ENCODE measurements around the gene HDGFL3.

HDGFL3 gene

DNA sequence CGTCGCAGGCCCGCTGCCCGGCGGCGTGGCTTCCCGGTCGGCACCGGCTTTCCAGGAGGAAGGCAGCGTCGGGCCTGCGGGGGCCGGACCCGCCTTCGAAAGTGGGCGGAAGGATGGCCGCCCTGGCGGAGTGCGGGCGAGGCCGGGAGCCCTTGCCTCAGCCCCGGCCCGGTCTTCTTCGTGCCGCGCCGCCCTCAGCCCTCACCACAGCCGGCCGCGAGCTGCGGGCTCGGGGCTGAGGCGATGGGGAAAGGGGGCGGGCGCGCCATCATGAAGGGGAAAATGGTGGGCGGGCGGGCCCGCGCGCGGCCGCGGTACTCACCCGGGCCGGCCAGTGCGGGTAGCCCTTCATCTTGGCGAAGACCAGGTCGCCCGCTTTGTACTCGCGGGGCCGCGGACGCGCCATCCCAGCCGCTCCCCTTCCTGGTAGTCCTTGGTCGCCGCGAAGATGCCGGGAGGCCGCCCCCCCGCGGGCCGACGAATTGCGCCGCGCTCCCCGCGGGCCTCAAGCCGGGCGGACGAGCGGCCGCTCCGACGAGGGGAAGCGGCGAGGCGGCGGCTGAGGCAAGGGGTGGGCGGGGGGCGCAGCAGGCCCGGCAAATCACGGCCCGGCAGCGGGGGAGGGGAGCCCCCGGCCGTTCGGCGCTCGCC is 489 bp downstream of the HDGFL3 start:
- TF ChIP-seq EZH2phosphoT487 (IDR thresholded peaks at IDR 0.05; ENCODE audit: borderline replicate concordance, low read length): no peak
- Histone ChIP-seq H4K20me1 (ENCODE audit: control insufficient read depth, insufficient read depth, low read depth, low read length) (no peaks in the 10 kb centered on the region), H3K36me3 (ENCODE audit: control insufficient read depth, low read length) (no peaks in the 10 kb centered on the region), H3K4me2 (ENCODE audit: low read length) (no peak overlapping the region), H3F3A (ENCODE audit: control insufficient read depth, insufficient read depth) (no peaks in the 10 kb centered on the region), H3K4me3 (ENCODE audit: low read length) (no peak overlapping the region), H3K4me1 (ENCODE audit: control insufficient read depth, low read length) (no peaks in the 10 kb centered on the region), H3K27me3 (ENCODE audit: control insufficient read depth, low read length) (peaks cover 10% of the 10 kb centered on the region; the same call in 1 of the 2 replicates), H3K9me2 (replicated peaks; ENCODE audit: control insufficient read depth, low read length) (no peaks in the 10 kb centered on the region), H3K9me3 (ENCODE audit: control insufficient read depth, insufficient read depth, low read length) (no peaks in the 10 kb centered on the region; the same call in 1 of the 2 replicates), H3K79me2 (ENCODE audit: control insufficient read depth, low read length) (no peaks in the 10 kb centered on the region), H3K27ac (ENCODE audit: low read depth, low read length) (no peak overlapping the region)

DNA sequence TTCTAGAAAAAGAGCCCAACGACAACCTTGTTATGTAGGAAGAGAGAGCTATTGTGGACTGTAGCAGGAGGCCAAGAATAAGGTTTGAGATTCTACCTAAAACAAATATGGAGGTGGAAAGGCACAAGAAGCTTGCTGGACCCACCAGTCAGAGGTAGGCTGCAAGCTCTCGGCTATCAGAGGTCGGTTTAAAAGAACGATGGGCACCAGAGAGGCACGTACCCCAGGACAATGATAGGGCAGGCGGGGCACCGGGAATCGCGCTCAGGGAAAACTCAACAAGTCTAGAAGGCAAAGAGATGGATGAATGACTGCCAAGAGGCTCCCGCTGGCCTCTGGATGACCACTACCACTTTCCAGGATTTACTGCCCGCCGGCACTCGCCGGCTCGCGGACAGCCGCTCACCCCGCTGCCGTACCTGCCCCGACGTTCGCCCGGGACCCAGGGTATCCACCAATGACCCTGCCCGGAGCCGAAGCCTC is 1.1 kb downstream of the HDGFL3 start:
- H3K4me1 ChIP-seq (ENCODE audit: control insufficient read depth, low read length): no peaks in the 10 kb centered on the region
- H3K9me2 ChIP-seq (replicated peaks; ENCODE audit: control insufficient read depth, low read length): no peaks in the 10 kb centered on the region
- H3K27me3 ChIP-seq (ENCODE audit: control insufficient read depth, low read length): peaks cover 10% of the 10 kb centered on the region; the same call in 1 of the 2 replicates
- no peak overlapping the region for H3K27ac ChIP-seq (ENCODE audit: low read depth, low read length)
- H3K36me3 ChIP-seq (ENCODE audit: control insufficient read depth, low read length): no peaks in the 10 kb centered on the region
- H4K20me1 ChIP-seq (ENCODE audit: control insufficient read depth, insufficient read depth, low read depth, low read length): no peaks in the 10 kb centered on the region
- H3F3A ChIP-seq (ENCODE audit: control insufficient read depth, insufficient read depth): no peaks in the 10 kb centered on the region
- no peak overlapping the region for H3K4me3 ChIP-seq (ENCODE audit: low read length)
- no peak overlapping the region for H3K4me2 ChIP-seq (ENCODE audit: low read length)
- TF ChIP-seq EZH2phosphoT487 (IDR thresholded peaks at IDR 0.05; ENCODE audit: borderline replicate concordance, low read length): no peak
- TF ChIP-seq, protein P1, sequence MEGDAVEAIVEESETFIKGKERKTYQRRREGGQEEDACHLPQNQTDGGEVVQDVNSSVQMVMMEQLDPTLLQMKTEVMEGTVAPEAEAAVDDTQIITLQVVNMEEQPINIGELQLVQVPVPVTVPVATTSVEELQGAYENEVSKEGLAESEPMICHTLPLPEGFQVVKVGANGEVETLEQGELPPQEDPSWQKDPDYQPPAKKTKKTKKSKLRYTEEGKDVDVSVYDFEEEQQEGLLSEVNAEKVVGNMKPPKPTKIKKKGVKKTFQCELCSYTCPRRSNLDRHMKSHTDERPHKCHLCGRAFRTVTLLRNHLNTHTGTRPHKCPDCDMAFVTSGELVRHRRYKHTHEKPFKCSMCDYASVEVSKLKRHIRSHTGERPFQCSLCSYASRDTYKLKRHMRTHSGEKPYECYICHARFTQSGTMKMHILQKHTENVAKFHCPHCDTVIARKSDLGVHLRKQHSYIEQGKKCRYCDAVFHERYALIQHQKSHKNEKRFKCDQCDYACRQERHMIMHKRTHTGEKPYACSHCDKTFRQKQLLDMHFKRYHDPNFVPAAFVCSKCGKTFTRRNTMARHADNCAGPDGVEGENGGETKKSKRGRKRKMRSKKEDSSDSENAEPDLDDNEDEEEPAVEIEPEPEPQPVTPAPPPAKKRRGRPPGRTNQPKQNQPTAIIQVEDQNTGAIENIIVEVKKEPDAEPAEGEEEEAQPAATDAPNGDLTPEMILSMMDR (IDR thresholded peaks at IDR 0.05; ENCODE audit: low read depth, low read length, poor library complexity, severe bottlenecking): no peak
- H3K9me3 ChIP-seq (ENCODE audit: control insufficient read depth, insufficient read depth, low read length): no peaks in the 10 kb centered on the region; the same call in 1 of the 2 replicates
- H3K79me2 ChIP-seq (ENCODE audit: control insufficient read depth, low read length): no peaks in the 10 kb centered on the region

DNA sequence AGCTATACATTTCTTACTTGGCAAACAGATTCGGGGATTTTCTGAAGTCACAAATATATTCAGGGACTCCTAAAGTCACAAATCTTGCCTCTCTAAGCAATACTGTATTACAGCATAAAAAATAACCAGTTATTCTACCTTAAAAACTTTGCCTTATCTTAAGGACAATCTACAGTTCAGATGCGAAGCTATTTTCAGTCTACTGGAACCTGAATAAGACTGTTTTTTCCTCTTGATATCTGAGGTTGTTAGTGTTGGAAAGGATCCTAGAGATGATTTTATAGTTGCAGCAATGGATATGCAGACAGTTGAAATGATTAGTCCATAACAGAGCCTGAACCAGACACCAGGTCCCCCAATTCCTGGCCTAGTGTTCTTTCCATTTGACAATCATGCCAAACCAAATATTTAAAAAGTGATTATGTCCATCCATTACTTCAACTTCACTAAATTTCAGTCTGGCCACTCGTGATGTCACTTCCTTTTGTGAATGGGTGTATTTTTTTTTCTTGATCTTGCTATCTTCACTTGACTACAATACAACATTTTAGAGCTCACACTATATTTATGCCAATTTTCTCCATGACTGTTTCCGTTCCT is 1.8 kb downstream of the HDGFL3 start:
- Histone ChIP-seq H3K27me3 (ENCODE audit: control insufficient read depth, low read length) (peaks cover 10% of the 10 kb centered on the region; the same call in 1 of the 2 replicates), H3K79me2 (ENCODE audit: control insufficient read depth, low read length) (no peaks in the 10 kb centered on the region), H4K20me1 (ENCODE audit: control insufficient read depth, insufficient read depth, low read depth, low read length) (no peaks in the 10 kb centered on the region), H3K4me1 (ENCODE audit: control insufficient read depth, low read length) (no peaks in the 10 kb centered on the region), H3F3A (ENCODE audit: control insufficient read depth, insufficient read depth) (no peaks in the 10 kb centered on the region), H3K27ac (ENCODE audit: low read depth, low read length) (no peak overlapping the region), H3K4me3 (ENCODE audit: low read length) (no peak overlapping the region), H3K9me2 (replicated peaks; ENCODE audit: control insufficient read depth, low read length) (no peaks in the 10 kb centered on the region), H3K9me3 (ENCODE audit: control insufficient read depth, insufficient read depth, low read length) (no peaks in the 10 kb centered on the region; the same call in 1 of the 2 replicates), H3K36me3 (ENCODE audit: control insufficient read depth, low read length) (no peaks in the 10 kb centered on the region), H3K4me2 (ENCODE audit: low read length) (no peak overlapping the region)
- TF ChIP-seq, protein P1 (IDR thresholded peaks at IDR 0.05; ENCODE audit: low read depth, low read length, poor library complexity, severe bottlenecking): no peak
- TF ChIP-seq EZH2phosphoT487 (IDR thresholded peaks at IDR 0.05; ENCODE audit: borderline replicate concordance, low read length): no peak

DNA sequence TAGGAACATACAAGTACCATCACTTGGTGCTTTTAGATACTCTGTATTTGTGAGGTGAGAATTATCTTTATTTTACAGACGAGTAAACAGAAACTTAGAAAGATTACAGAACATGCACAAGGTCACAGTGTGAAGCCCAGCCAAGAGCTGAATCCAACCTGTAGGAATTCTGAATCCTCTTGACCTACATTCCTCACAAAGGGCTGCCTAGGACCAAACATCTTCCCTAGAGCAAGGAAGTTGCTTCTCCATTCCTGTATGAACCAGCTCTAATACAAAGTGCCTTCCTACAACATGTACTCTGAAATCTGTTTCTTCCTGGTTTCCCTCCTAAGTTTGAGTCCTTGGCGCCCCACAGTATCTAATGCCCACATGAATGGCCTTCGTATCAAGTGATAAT is 2.9 kb downstream of the HDGFL3 start:
- Histone ChIP-seq H3K36me3 (ENCODE audit: control insufficient read depth, low read length) (no peaks in the 10 kb centered on the region), H3K27ac (ENCODE audit: low read depth, low read length) (no peak overlapping the region), H3K9me3 (ENCODE audit: control insufficient read depth, insufficient read depth, low read length) (no peaks in the 10 kb centered on the region; the same call in 1 of the 2 replicates), H3K79me2 (ENCODE audit: control insufficient read depth, low read length) (no peaks in the 10 kb centered on the region), H3K27me3 (ENCODE audit: control insufficient read depth, low read length) (peaks cover 8% of the 10 kb centered on the region; the same call in 1 of the 2 replicates), H3K4me3 (ENCODE audit: low read length) (no peak overlapping the region), H3K9me2 (replicated peaks; ENCODE audit: control insufficient read depth, low read length) (no peaks in the 10 kb centered on the region), H3K4me1 (ENCODE audit: control insufficient read depth, low read length) (no peaks in the 10 kb centered on the region), H3K4me2 (ENCODE audit: low read length) (no peak overlapping the region), H3F3A (ENCODE audit: control insufficient read depth, insufficient read depth) (no peaks in the 10 kb centered on the region), H4K20me1 (ENCODE audit: control insufficient read depth, insufficient read depth, low read depth, low read length) (no peaks in the 10 kb centered on the region)
- no peak for TF ChIP-seq EZH2phosphoT487 (IDR thresholded peaks at IDR 0.05; ENCODE audit: borderline replicate concordance, low read length)
- TF ChIP-seq, protein P1 (IDR thresholded peaks at IDR 0.05; ENCODE audit: low read depth, low read length, poor library complexity, severe bottlenecking): no peak

All from DOHH2 (cell line).